Epidermal melanocyte (primary cell): ENCODE data around the gene HNRNPC.
"Not testable (repeated sequence)": the region's sequence is repeated elsewhere in the genome, so short reads cannot be mapped to it uniquely, and the experiment has no call there.

Experiments
- DNase-seq: peaks from one replicate; pipeline ENCODE4 v3.0.0; 2011; ENCODE audit warnings: low spot score; ENCODE audit not compliant: insufficient read length

The HNRNPC gene

GRCh38 chr14:21194597-21194996 is 74.6 kb downstream of the HNRNPC start:
- no peak for DNase-seq

- DNase-seq = no peak
Measured at GRCh38 chr14:21192875-21193535, 76.2 kb downstream of the HNRNPC start.

- DNase-seq = no peak
Measured at GRCh38 chr14:21192447-21192822, 76.8 kb downstream of the HNRNPC start.

- DNase-seq = no peak
Measured at GRCh38 chr14:21191809-21192446, 77.3 kb downstream of the HNRNPC start.

GRCh38 chr14:21191261-21191808 is 77.9 kb downstream of the HNRNPC start:
- no peak for DNase-seq

GRCh38 chr14:21185491-21185890 is 83.8 kb downstream of the HNRNPC start:
- DNase-seq = no peak

- DNase-seq = peak; percentile 78
Measured at GRCh38 chr14:21184254-21184653, 85.0 kb downstream of the HNRNPC start.

- DNase-seq = no peak
Measured at GRCh38 chr14:21182166-21182565, 87.1 kb downstream of the HNRNPC start.

- no peak for DNase-seq
Measured at GRCh38 chr14:21171128-21171527, 98.1 kb downstream of the HNRNPC start.

- no peak for DNase-seq
Measured at GRCh38 chr14:21169573-21169972, 99.7 kb downstream of the HNRNPC start.

- no peak for DNase-seq
Measured at GRCh38 chr14:21168055-21168454, 101.2 kb downstream of the HNRNPC start.

- not testable (repeated sequence) for DNase-seq
Measured at GRCh38 chr14:21165670-21166069, 103.6 kb downstream of the HNRNPC start.

- DNase-seq = not testable (repeated sequence)
Measured at GRCh38 chr14:21165002-21165605, 104.1 kb downstream of the HNRNPC start.

GRCh38 chr14:21163871-21164291 is 105.4 kb downstream of the HNRNPC start:
- no peak for DNase-seq

GRCh38 chr14:21162081-21162480 is 107.2 kb downstream of the HNRNPC start:
- DNase-seq = no peak

- DNase-seq = no peak
Measured at GRCh38 chr14:21160061-21160610, 109.1 kb downstream of the HNRNPC start.
